Neural progenitor cell (in vitro differentiated cells): Measurements from ENCODE around the gene ARL4D. TPM values are rescaled to one million over a fixed set of nuclear protein-coding genes. Genes with fewer than 3 reads are reported as not detected.
"Not testable (repeated sequence)": the region's sequence is repeated elsewhere in the genome, so short reads cannot be mapped to it uniquely, and the experiment has no call there.

Experiments
- DNase-seq: peaks from one replicate; pipeline ENCODE4 v3.0.0-alpha.2; 2016; ENCODE audit warnings: low spot score
- H2AFZ ChIP-seq: fragments of 200-600 bp; sonication (generic); replicated peaks from 2 replicates; pipeline ENCODE4 v1.6.1; 2016; ENCODE audit warnings: antibody characterized with exemption
- H3F3A ChIP-seq: fragments of 200-600 bp; sonication (generic); 2 replicates; pipeline ENCODE4 v1.6.1; 2016; ENCODE audit warnings: antibody characterized with exemption, low read depth
- H3K27ac ChIP-seq: fragments of 200-600 bp; sonication (generic); 2 replicates; pipeline ENCODE4 v1.5.1; 2016; ENCODE audit warnings: mild to moderate bottlenecking
- H3K27me3 ChIP-seq: fragments of 200-600 bp; sonication (generic); 2 replicates; pipeline ENCODE4 v1.6.1; 2016; ENCODE audit warnings: mild to moderate bottlenecking, moderate library complexity
- H3K36me3 ChIP-seq: fragments of 200-600 bp; sonication (generic); 2 replicates; pipeline ENCODE4 v1.5.1; 2016
- H3K4me1 ChIP-seq: fragments of 200-600 bp; sonication (generic); 2 replicates; pipeline ENCODE4 v1.6.1; 2016; ENCODE audit warnings: mixed run types
- H3K4me2 ChIP-seq: fragments of 200-600 bp; sonication (generic); 2 replicates; pipeline ENCODE4 v1.6.1; 2016
- H3K4me3 ChIP-seq: fragments of 200-600 bp; sonication (generic); 2 replicates; pipeline ENCODE4 v1.5.1; 2016
- H3K79me2 ChIP-seq: fragments of 200-600 bp; sonication (generic); 2 replicates; pipeline ENCODE4 v1.6.1; 2016; ENCODE audit warnings: low read depth
- H3K9ac ChIP-seq: fragments of 200-600 bp; sonication (generic); 2 replicates; pipeline ENCODE4 v1.6.1; 2016
- H3K9me3 ChIP-seq: fragments of 200-600 bp; sonication (generic); 2 replicates; pipeline ENCODE4 v1.5.1; 2016; ENCODE audit warnings: low read depth
- H4K20me1 ChIP-seq: fragments of 200-600 bp; sonication (generic); 2 replicates; pipeline ENCODE4 v1.6.1; 2016; ENCODE audit warnings: low read depth
- H3K27ac Mint-ChIP-seq: 3 replicates; pipeline ENCODE4 v1.8.0; 2021; ENCODE audit warnings: mixed read lengths
- H3K27me3 Mint-ChIP-seq: 2 replicates; pipeline ENCODE4 v1.8.0; 2022; ENCODE audit warnings: low read depth, mild to moderate bottlenecking, inconsistent platforms, moderate library complexity, mixed read lengths; ENCODE audit not compliant: insufficient read depth
- H3K36me3 Mint-ChIP-seq: 3 replicates; pipeline ENCODE4 v1.8.0; 2021; ENCODE audit warnings: mixed read lengths
- H3K4me1 Mint-ChIP-seq: 3 replicates; pipeline ENCODE4 v1.8.0; 2021; ENCODE audit warnings: mixed read lengths
- H3K4me3 Mint-ChIP-seq: 3 replicates; pipeline ENCODE4 v1.8.0; 2021; ENCODE audit warnings: mild to moderate bottlenecking, moderate library complexity, mixed read lengths
- H3K9me3 Mint-ChIP-seq: 3 replicates; pipeline ENCODE4 v1.8.0; 2020; ENCODE audit warnings: mixed read lengths
- EZH2 ChIP-seq: fragments of 200-600 bp; sonication (generic); IDR thresholded peaks from 2 replicates; pipeline ENCODE4 v1.6.1; 2017; ENCODE audit warnings: antibody characterized with exemption, mild to moderate bottlenecking, moderate library complexity
- EZH2phosphoT487 ChIP-seq: fragments of 200-600 bp; sonication (generic); IDR thresholded peaks from 2 replicates; pipeline ENCODE4 v1.6.1; 2017; ENCODE audit warnings: antibody characterized with exemption
- total RNA-seq: library from RNA; depleted of rRNA; stranded (reverse); fragments of >200 nt; gene quantifications from 2 replicates; pipeline ENCODE4 v1.2.3, GENCODE V29; 2015; ENCODE audit warnings: low replicate concordance
- TF ChIP-seq, protein P1 (sequence below): fragments of 200-600 bp; sonication (generic); IDR thresholded peaks from 2 replicates; pipeline ENCODE4 v1.5.1; 2017; ENCODE audit warnings: antibody characterized with exemption, mild to moderate bottlenecking

Gene ARL4D
- total RNA-seq, 1 donor from 2014 or later = 9.2 TPM

DNA sequence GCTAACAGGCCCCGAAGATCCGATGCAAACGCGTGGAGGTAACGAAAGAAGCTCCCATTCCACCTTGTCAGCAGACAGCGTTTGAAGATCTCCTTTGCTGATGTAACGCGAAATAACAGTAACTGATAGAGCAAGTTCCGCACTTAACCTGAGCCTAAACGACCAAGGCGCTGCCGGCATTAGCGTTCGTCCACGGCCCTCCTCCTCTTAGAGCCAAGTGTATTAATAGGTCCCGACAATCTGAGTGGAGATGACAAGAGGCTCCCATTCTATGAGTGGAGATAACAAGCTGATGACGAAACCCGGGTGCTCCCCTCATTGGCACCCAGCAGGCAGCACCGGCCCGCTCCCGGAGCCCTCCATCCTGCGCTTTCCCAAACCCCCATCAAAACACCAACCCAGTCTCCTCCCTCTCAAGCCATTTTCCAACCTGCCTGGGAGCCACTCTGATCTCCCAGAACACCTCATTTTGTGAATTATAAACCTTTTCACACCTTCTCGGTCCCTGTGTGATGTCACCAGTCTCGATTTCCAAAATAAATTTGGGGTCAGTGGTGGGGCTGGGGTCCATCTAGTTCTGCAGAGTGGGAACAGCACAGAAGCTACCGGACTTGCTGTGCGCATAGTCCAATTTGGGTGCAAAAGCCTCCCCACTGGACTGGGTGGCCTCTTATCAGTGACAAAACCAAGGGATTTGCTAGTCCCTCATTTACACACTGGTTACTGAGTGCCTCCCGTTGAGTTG lies 35.4 kb upstream of the ARL4D start:
- no peaks in the 10 kb centered on the region for H3K9me3 ChIP-seq
- H3K27ac ChIP-seq = no peak overlapping the region
- H4K20me1 ChIP-seq = no peaks in the 10 kb centered on the region
- no peak overlapping the region for H3K9ac ChIP-seq
- peaks cover 62% of the 10 kb centered on the region for H3F3A ChIP-seq
- TF ChIP-seq EZH2 = no peak
- no peak for TF ChIP-seq EZH2phosphoT487
- TF ChIP-seq, protein P1, sequence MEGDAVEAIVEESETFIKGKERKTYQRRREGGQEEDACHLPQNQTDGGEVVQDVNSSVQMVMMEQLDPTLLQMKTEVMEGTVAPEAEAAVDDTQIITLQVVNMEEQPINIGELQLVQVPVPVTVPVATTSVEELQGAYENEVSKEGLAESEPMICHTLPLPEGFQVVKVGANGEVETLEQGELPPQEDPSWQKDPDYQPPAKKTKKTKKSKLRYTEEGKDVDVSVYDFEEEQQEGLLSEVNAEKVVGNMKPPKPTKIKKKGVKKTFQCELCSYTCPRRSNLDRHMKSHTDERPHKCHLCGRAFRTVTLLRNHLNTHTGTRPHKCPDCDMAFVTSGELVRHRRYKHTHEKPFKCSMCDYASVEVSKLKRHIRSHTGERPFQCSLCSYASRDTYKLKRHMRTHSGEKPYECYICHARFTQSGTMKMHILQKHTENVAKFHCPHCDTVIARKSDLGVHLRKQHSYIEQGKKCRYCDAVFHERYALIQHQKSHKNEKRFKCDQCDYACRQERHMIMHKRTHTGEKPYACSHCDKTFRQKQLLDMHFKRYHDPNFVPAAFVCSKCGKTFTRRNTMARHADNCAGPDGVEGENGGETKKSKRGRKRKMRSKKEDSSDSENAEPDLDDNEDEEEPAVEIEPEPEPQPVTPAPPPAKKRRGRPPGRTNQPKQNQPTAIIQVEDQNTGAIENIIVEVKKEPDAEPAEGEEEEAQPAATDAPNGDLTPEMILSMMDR = no peak
- Mint-ChIP-seq H3K27me3 (peaks cover 13% of the 10 kb centered on the region), H3K4me1 (peaks cover 40% of the 10 kb centered on the region), H3K9me3 (peaks cover 36% of the 10 kb centered on the region), H3K36me3 (peaks cover 23% of the 10 kb centered on the region), H3K27ac (peak overlapping the region; percentile 23), H3K4me3 (peak overlapping the region; percentile 63)
- no peaks in the 10 kb centered on the region for H3K36me3 ChIP-seq
- no peaks in the 10 kb centered on the region for H3K4me1 ChIP-seq
- DNase-seq = no peak
- no peaks in the 10 kb centered on the region for H3K27me3 ChIP-seq
- H3K4me2 ChIP-seq = no peak overlapping the region
- no peak overlapping the region for H3K4me3 ChIP-seq
- H3K79me2 ChIP-seq = peaks cover 10% of the 10 kb centered on the region
- H2AFZ ChIP-seq = no peak overlapping the region

DNA sequence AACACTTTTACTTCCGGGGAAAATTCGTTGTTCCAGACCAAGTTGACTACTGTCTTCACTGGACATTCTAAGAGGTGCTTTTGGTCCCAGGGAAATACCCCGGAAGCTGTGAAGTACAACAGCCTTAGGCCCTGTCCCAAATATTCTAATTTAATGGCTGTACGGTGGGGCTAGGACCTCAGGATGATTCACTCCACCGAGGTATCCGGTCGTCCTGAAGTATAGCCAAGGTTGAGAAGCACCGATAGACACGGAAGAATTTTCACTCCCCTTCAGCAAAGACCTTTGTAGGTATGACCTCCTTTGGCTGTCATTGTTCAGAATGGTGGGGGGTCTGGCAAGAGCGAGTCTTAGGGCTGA lies 34.9 kb upstream of the ARL4D start:
- H4K20me1 ChIP-seq = no peaks in the 10 kb centered on the region
- H3K4me3 ChIP-seq = no peak overlapping the region
- no peak overlapping the region for H3K4me2 ChIP-seq
- no peaks in the 10 kb centered on the region for H3K36me3 ChIP-seq
- no peaks in the 10 kb centered on the region for H3K9me3 ChIP-seq
- peak; percentile 28 for DNase-seq
- peaks cover 20% of the 10 kb centered on the region for H3K36me3 Mint-ChIP-seq
- H3K4me3 Mint-ChIP-seq = peak overlapping the region; percentile 46
- H3F3A ChIP-seq = peaks cover 68% of the 10 kb centered on the region
- peaks cover 10% of the 10 kb centered on the region for H3K27me3 Mint-ChIP-seq
- H3K9me3 Mint-ChIP-seq = peaks cover 32% of the 10 kb centered on the region
- no peak overlapping the region for H3K27ac Mint-ChIP-seq
- H3K27ac ChIP-seq = no peak overlapping the region
- H3K79me2 ChIP-seq = peaks cover 10% of the 10 kb centered on the region
- peaks cover 1% of the 10 kb centered on the region for H3K4me1 ChIP-seq
- no peak overlapping the region for H2AFZ ChIP-seq
- TF ChIP-seq, protein P1 = no peak
- no peak for TF ChIP-seq EZH2phosphoT487
- no peak for TF ChIP-seq EZH2
- no peak overlapping the region for H3K9ac ChIP-seq
- H3K4me1 Mint-ChIP-seq = peaks cover 42% of the 10 kb centered on the region
- no peaks in the 10 kb centered on the region for H3K27me3 ChIP-seq

DNA sequence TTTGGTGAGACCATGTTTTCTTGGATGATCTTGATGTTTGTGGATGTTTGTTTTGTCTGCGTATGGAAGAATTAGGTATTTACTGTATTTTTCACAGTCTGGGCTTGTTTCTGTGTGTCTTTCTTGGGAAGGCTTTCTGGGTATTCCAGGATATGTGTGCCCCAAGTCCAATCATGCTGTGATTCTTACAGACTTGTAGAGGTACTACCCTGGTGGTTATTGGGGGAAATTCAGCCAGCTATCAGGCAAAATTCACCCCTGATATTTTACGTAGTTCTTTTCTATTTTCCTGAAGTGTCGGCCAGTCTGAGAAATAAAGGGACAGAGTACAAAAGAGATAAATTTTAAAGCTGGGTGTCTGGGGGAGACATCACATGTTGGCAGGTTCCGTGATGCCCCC lies 33.4 kb upstream of the ARL4D start:
- H3K4me1 Mint-ChIP-seq = peaks cover 39% of the 10 kb centered on the region
- H3K9ac ChIP-seq = no peak overlapping the region
- no peak overlapping the region for H3K4me3 ChIP-seq
- peaks cover 5% of the 10 kb centered on the region for H3K4me1 ChIP-seq
- peaks cover 12% of the 10 kb centered on the region for H3K36me3 Mint-ChIP-seq
- H3K4me3 Mint-ChIP-seq = no peak overlapping the region
- no peak overlapping the region for H3K27ac Mint-ChIP-seq
- no peak for DNase-seq
- TF ChIP-seq EZH2phosphoT487 = no peak
- TF ChIP-seq, protein P1 = peak; percentile 27
- no peaks in the 10 kb centered on the region for H3K9me3 ChIP-seq
- H2AFZ ChIP-seq = no peak overlapping the region
- H3K79me2 ChIP-seq = no peaks in the 10 kb centered on the region
- peaks cover 72% of the 10 kb centered on the region for H3F3A ChIP-seq
- no peak overlapping the region for H3K27ac ChIP-seq
- H3K27me3 ChIP-seq = no peaks in the 10 kb centered on the region
- no peak overlapping the region for H3K4me2 ChIP-seq
- H3K27me3 Mint-ChIP-seq = peaks cover 6% of the 10 kb centered on the region
- no peaks in the 10 kb centered on the region for H3K36me3 ChIP-seq
- no peaks in the 10 kb centered on the region for H4K20me1 ChIP-seq
- H3K9me3 Mint-ChIP-seq = peaks cover 22% of the 10 kb centered on the region

- not testable (repeated sequence) for H4K20me1 ChIP-seq, H3K36me3 ChIP-seq, H3K9ac ChIP-seq, H3K4me1 ChIP-seq, H3K4me3 ChIP-seq, H3K27ac ChIP-seq, H3K27me3 ChIP-seq, H3K4me2 ChIP-seq, DNase-seq, H3K9me3 ChIP-seq, H2AFZ ChIP-seq, H3K27me3 Mint-ChIP-seq, H3K27ac Mint-ChIP-seq, H3K79me2 ChIP-seq, H3K4me3 Mint-ChIP-seq
- peaks cover 19% of the 10 kb centered on the region for H3K9me3 Mint-ChIP-seq
- H3F3A ChIP-seq = peaks cover 69% of the 10 kb centered on the region
- peaks cover 39% of the 10 kb centered on the region for H3K4me1 Mint-ChIP-seq
- peaks cover 12% of the 10 kb centered on the region for H3K36me3 Mint-ChIP-seq
These were observed 32.9 kb upstream of the ARL4D start for GRCh38 chr17:43365921-43366320.
